H1 (cell line): ENCODE data around the gene MAPRE2. TPM values are rescaled to one million over a fixed set of nuclear protein-coding genes. Genes with fewer than 3 reads are reported as not detected.

ENCODE experiments used
- CEBPB ChIP-seq: IDR thresholded peaks from 2 replicates; pipeline ENCODE4 v1.6.1; 2012; ENCODE audit warnings: low read depth, low read length
- POLR2A ChIP-seq, 2 experiments: IDR thresholded peaks; 1 replicate in 1 of 2; 2 replicates in 1 of 2; pipeline ENCODE4 v1.6.1; 2011; ENCODE audit warnings: low read depth in 2 of 2, low read length in 2 of 2, mild to moderate bottlenecking in 2 of 2; ENCODE audit errors: control extremely low read depth in 1 of 2
- polyA plus RNA-seq, 7 experiments: library from polyadenylated mRNA; depleted of rRNA in 3 of 7; stranded (reverse) in 5 of 7; unstranded in 2 of 7; fragments of >200 nt in 5 of 7; fragments of 200-250 nt in 2 of 7; gene quantifications; 1 replicate in 5 of 7; 2 replicates in 1 of 7; 4 replicates in 1 of 7; pipeline versions ENCODE4 v1.2.1 to v1.2.3, GENCODE V29; 2011 to 2013; ENCODE audit warnings: missing spikeins in 2 of 7, mixed read lengths in 2 of 7
- total RNA-seq: library from RNA; stranded (reverse); fragmentation: NEBNext Ultra II Directional; extraction: Animal tissue kit (Norgen Biotek cat#: 25700); gene quantifications from 2 replicates; pipeline ENCODE4 v1.2.1, GENCODE V29; 2021

Gene MAPRE2
- total and polyA plus RNA-seq, 2 of the 8 experiments (the other 6 are each of a cell fraction or from before 2014, with no cell fraction given), result 32.6 to 33.1 TPM

GRCh38 chr18:35128675-35129074, 87.5 kb downstream of the MAPRE2 start (continued):
- TF ChIP-seq POLR2A (IDR thresholded peaks at IDR 0.05; ENCODE audit: control extremely low read depth in 1 of 2, low read depth in 2 of 2, low read length in 2 of 2) (no peak), CEBPB (no peak)
